ENCODE data around the gene PMP22. TPM values are rescaled to one million over a fixed set of nuclear protein-coding genes. Genes with fewer than 3 reads are reported as not detected.

Gene PMP22
- total RNA-seq, 3 donors from 2014 or later (not counting 1 experiment from before 2014, with no cell fraction given): 5.7 TPM; not detected in 2

- no peak overlapping the region for H3K27ac ChIP-seq (ENCODE audit: low read length)
- Mint-ChIP-seq H3K27ac (no peak overlapping the region), H3K4me1 (no peaks in the 10 kb centered on the region), H3K27me3 (ENCODE audit: low read depth in 2 of 2) (peaks cover 36 to 51% of the 10 kb centered on the region in 2 donors), H3K36me3 (no peaks in the 10 kb centered on the region), H3K4me3 (no peak overlapping the region), H3K9me3 (no peaks in the 10 kb centered on the region)
- H3K4me1 ChIP-seq (ENCODE audit: control insufficient read depth, insufficient read depth, low read length): peaks cover under 1% of the 10 kb centered on the region
- peaks cover 12% of the 10 kb centered on the region for H3K27me3 ChIP-seq (ENCODE audit: control insufficient read depth, insufficient read depth, low read length)
- intact Hi-C loops (cut with micrococcal nuclease): no loop called here
- H3K36me3 ChIP-seq (ENCODE audit: control insufficient read depth, insufficient read depth, low read length): no peaks in the 10 kb centered on the region
- no peak overlapping the region for H3K4me3 ChIP-seq (ENCODE audit: low read length)
- no peaks in the 10 kb centered on the region for H3K9me3 ChIP-seq (ENCODE audit: control insufficient read depth, insufficient read depth, low read length)
- DNase-seq (no peak), ATAC-seq (no peak)
- WGBS (ENCODE audit: insufficient coverage): 91% methylated on average over 13 of the region's 13 CpGs
- TF ChIP-seq CTCF (IDR thresholded peaks at IDR 0.05): no peak
Observed at GRCh38 chr17:15266325-15267125, 1.4 kb upstream of the PMP22 start.

GRCh38 chr17:15264542-15264941, 584 bp downstream of the PMP22 start:
- WGBS (ENCODE audit: insufficient coverage): 77% methylated on average over 2 of the region's 2 CpGs
- H3K9me3 ChIP-seq (ENCODE audit: control insufficient read depth, insufficient read depth, low read length): no peaks in the 10 kb centered on the region
- Mint-ChIP-seq H3K9me3 (no peaks in the 10 kb centered on the region), H3K27me3 (ENCODE audit: low read depth in 2 of 2) (peaks cover 44 to 53% of the 10 kb centered on the region in 2 donors), H3K4me3 (no peak overlapping the region), H3K4me1 (peaks cover 0 to 3% of the 10 kb centered on the region in 2 donors), H3K27ac (no peak overlapping the region), H3K36me3 (no peaks in the 10 kb centered on the region)
- peaks cover 12% of the 10 kb centered on the region for H3K4me1 ChIP-seq (ENCODE audit: control insufficient read depth, insufficient read depth, low read length)
- DNase-seq (no peak), ATAC-seq (no peak)
- no peak for TF ChIP-seq CTCF (IDR thresholded peaks at IDR 0.05)
- H3K27me3 ChIP-seq (ENCODE audit: control insufficient read depth, insufficient read depth, low read length): peaks cover 18% of the 10 kb centered on the region
- intact Hi-C loops (cut with micrococcal nuclease): no loop called here
- H3K36me3 ChIP-seq (ENCODE audit: control insufficient read depth, insufficient read depth, low read length): no peaks in the 10 kb centered on the region
- no peak overlapping the region for H3K27ac ChIP-seq (ENCODE audit: low read length)
- H3K4me3 ChIP-seq (ENCODE audit: low read length): no peak overlapping the region

GRCh38 chr17:15263680-15264079, 1.4 kb downstream of the PMP22 start:
- intact Hi-C loops (cut with micrococcal nuclease): no loop called here
- H3K27ac Mint-ChIP-seq: no peak overlapping the region
- 65% methylated on average over 2 of the region's 3 CpGs for WGBS (ENCODE audit: insufficient coverage)
- no peak overlapping the region for H3K4me3 Mint-ChIP-seq
- TF ChIP-seq CTCF (IDR thresholded peaks at IDR 0.05): no peak
- no peak for ATAC-seq
- Histone ChIP-seq H3K27me3 (ENCODE audit: control insufficient read depth, insufficient read depth, low read length) (peaks cover 18% of the 10 kb centered on the region), H3K36me3 (ENCODE audit: control insufficient read depth, insufficient read depth, low read length) (no peaks in the 10 kb centered on the region), H3K27ac (ENCODE audit: low read length) (no peak overlapping the region), H3K4me3 (ENCODE audit: low read length) (no peak overlapping the region), H3K9me3 (ENCODE audit: control insufficient read depth, insufficient read depth, low read length) (no peaks in the 10 kb centered on the region), H3K4me1 (ENCODE audit: control insufficient read depth, insufficient read depth, low read length) (peaks cover 12% of the 10 kb centered on the region)
- H3K4me1 Mint-ChIP-seq: peaks cover 0 to 3% of the 10 kb centered on the region in 2 donors
- H3K36me3 Mint-ChIP-seq: no peaks in the 10 kb centered on the region
- no peaks in the 10 kb centered on the region for H3K9me3 Mint-ChIP-seq
- H3K27me3 Mint-ChIP-seq (ENCODE audit: low read depth in 2 of 2): peaks cover 51 to 62% of the 10 kb centered on the region in 2 donors
- DNase-seq: no peak
